ENCODE data around the gene TSACC.
"Not testable (repeated sequence)": the region's sequence is repeated elsewhere in the genome, so short reads cannot be mapped to it uniquely, and the experiment has no call there.

TSACC gene

GRCh38 chr1:156346636-156347035 lies 8.3 kb downstream of the TSACC start:
- DNase-seq (ENCODE audit: low spot score), result no peak

GRCh38 chr1:156347331-156347730 lies 9.0 kb downstream of the TSACC start:
- no peak for DNase-seq (ENCODE audit: low spot score)

DNA sequence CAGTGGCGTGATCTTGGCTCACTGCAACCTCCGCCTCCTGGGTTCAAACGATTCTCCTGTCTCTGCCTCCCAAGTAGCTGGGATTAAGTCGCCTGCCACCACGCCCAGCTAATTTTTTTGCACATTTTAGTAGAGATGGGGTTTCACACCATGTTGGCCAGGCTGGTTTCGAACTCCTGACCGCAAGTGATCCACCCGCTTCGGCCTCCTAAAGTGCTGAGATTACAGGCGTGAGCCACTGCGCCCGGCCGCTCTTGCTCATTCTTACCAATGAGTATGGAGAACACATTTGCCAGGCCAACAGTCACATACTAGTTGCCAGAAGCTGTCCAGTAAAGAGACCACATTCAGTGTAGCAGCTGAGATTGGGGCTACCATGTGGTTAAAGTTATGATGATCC lies 14.2 kb downstream of the TSACC start:
- DNase-seq (ENCODE audit: low spot score), result not testable (repeated sequence)

DNA sequence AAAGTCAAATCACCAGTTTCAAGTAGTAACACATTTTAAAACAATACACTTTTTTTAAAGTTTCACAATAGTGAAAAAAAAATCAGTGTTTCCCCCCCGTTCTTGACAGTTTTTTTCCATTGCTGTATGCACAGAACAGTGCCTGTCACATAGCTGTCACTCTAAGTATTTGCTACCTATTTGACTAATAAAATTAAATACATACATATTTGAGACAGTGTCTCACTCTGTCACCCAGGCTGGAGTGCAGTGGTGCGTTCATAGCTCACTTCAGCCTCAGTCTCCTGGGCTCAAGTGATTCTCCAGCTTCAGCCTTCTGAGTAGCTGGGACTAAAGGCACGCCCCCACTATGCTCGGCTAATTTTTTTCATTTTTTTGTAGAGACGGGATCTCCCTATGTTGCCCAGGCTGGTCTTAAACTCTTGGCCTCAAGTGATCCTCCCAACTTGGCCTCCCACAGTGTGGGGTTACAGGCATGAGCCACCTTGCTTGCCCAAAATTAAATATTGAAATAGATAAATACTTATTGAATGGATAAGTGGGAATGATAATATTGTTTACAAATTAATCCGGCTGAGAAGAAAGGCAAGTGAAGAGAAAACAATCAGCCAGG lies 18.0 kb downstream of the TSACC start:
- DNase-seq (ENCODE audit: low spot score), result no peak

DNA sequence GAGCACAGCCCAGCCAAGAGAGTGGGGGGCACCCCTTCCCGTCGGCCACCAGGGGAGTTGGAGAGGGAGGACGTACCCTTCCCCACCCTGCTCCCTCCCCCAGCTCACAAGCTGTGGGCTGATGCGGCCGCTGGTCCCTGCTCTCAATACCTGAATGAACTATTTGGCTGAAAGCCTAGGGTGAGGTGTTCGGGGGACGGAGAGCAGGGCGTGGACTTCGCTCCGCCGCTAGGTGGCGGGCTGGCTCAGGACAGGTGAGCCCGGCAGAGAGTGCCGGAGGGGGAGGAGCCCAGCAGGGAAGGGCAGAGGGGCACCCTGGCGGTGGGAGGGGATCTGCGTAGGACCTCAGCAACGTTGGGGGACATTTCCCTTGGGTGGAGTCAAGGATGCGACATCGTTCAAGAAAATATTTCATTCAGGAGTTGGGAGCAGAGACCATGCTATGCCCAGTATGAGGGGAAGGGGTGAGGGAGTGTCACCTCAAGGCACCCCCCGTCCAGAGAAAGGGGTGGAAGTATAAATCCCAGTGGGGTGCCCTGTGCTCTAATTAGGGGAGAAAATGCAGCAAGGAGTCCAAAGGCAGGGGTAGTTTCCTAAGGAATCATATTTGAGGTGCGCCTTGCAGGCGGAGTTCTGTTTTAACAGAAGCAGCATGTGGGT lies 18.7 kb downstream of the TSACC start:
- DNase-seq (ENCODE audit: low spot score), result peak; percentile 60

DNA sequence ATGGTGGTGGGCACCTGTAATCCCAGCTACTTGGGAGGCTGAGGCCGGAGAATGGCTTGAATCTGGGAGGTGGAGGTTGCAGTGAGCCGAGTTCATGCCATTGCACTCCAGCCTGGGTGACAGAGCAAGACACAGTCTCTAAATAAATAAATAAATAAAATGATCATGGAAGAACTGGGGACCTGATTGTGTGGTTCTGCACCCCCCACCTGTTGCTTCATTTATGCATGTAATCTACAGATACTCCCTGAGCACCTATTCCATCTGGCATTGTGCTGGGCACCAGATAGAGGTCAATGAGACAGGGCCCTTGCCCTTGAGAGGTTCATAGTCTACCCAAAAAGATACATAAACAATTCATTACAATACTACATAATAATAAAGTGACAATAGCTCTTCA lies 19.7 kb downstream of the TSACC start:
- no peak for DNase-seq (ENCODE audit: low spot score)

DNA sequence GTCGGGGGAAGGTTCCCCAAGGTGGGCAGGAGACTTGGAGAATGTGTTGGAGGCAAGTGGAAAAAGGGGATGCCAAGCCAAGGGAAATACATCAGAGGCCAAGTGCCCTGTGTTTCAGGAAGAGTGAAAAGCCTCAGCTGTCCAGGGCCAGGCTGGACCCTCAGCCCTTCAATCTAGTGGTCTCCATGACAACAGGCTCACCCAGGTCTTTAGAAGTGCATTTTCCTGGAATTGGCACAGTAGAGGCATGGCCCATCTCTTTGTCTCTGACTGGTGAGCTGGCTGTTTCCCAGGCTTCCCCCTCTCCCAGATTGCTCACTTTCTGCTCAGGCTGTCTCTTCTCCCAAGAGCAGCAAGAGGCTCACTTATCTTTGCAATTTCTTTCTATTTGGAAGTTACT lies 20.3 kb downstream of the TSACC start:
- no peak for DNase-seq (ENCODE audit: low spot score)

GRCh38 chr1:156359249-156359648 lies 20.9 kb downstream of the TSACC start:
- DNase-seq (ENCODE audit: low spot score), result no peak

GRCh38 chr1:156359973-156360372 lies 21.6 kb downstream of the TSACC start:
- DNase-seq (ENCODE audit: low spot score), result no peak

GRCh38 chr1:156360534-156360933 lies 22.2 kb downstream of the TSACC start:
- DNase-seq (ENCODE audit: low spot score), result no peak

DNA sequence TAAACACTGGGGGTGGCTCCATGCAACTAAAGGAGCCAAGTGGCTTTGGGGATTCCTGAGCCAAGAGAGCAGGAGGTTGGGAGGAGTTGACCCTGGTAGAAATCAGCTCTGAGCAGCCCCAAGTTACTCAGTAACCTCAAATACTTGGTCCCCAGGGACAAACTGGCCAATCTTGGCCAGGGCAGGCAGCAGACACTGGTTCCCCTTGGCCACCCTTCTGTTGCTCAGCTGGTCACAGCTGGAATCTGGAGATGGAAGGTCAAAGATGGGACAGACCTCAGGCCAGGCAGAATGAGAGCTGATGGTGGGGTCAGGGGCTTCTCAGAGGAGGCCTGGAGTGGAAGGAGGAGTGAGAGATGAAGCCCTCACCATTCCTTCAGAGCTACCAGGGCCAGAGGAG lies 27.4 kb downstream of the TSACC start:
- DNase-seq (ENCODE audit: low spot score), result no peak

GRCh38 chr1:156366378-156367166 lies 28.2 kb downstream of the TSACC start:
- DNase-seq (ENCODE audit: low spot score), result no peak

DNA sequence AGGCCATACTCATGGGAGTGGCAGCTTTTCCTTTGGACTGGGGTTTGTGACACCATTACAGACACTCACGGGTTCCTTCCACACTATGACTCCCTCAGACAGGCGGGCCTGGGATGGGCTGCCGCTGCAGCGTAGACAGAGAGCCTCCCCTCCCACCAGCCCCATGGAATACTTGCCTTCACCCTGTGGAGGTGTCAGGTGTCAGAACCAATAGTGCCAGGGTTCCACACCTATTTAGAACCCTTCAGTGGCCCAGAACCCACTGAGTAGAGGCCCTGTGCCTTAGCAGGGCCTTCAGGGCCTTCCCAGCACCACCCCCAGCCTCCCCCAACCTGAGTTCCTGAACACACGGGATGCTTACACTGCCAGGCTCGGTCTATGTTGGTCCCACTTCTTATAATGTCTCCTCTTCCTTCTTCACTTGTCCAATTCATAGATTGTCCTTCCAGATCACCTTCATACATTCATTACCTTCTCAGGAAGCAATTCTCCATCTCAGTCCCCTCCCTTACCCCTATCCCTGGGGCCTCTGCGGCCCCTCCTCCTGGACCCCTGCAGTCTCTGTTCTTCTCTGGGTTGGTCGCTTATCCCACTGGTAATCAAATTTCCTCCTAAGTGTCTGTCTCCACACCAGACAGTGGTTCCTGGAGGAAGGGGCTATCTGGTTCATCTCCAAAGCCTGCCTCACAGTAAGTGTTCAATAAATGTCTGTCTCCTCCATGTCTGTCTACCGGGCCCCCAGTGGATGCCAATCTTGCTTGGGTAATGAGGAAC lies 29.2 kb downstream of the TSACC start:
- no peak for DNase-seq (ENCODE audit: low spot score)

DNA sequence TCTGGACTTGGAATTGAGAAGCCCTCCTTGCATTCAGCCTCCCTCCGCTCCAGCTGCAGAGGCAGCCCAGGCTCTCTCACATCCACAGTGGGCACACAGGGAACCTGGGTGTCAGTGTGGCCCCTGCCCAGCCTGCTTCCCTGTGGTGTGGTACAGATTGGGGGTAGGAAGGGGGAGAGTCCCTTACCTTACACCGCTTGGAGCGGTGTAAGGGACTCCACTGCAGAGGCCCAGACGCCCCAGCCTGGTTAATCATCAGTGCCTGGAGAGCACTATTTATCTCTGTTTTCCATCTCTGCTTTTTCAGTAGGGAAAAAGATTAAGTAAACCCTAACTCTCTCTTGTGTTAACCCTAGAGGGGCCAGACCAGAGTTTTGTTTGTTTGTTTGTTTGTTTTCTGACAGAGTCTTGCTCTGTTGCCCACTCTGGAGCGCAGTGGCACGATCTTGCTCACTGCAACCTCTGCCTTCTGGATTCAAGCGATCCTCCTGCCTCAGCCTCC lies 29.9 kb downstream of the TSACC start:
- no peak for DNase-seq (ENCODE audit: low spot score)

DNA sequence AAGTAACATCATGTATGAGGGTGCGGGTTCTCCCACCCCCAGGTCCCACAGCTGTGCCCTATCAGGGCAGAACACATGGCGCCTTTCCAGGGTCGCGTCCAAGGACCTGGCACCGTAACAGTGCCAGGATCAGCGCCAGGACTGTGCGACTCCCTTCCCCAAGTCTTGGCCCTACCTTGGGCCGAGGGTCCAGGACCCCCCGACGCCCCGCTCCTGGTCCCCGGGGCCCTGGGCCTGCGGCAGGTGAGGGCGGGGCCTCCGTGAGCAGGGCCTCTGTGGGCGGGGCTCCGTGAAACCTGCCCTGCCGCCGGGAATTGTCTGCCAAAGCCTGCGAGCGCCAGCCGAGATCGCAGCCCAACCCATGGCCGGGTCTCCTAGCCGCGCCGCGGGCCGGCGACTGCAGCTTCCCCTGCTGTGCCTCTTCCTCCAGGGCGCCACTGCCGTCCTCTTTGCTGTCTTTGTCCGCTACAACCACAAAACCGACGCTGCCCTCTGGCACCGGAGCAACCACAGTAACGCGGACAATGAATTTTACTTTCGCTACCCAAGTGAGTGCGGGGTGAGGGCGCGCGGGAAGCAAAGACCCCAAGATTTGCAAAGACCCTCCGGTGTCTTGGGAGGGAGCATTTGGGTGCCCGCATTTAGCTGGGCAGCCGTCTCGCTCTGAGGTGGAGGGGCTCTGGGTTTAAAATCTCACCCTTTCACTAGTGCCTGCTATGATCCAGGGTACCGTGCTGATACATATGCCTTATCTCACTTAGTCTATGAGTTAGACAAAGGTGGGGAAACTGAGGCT lies 30.8 kb downstream of the TSACC start, which contains the start of gene RHBG:
Gene RHBG, plus strand, starts transcription at position 323 of the 796 bp plus-strand sequence. Its CDS starts 39 bp downstream, at position 362.
- DNase-seq (ENCODE audit: low spot score), result no peak

DNA sequence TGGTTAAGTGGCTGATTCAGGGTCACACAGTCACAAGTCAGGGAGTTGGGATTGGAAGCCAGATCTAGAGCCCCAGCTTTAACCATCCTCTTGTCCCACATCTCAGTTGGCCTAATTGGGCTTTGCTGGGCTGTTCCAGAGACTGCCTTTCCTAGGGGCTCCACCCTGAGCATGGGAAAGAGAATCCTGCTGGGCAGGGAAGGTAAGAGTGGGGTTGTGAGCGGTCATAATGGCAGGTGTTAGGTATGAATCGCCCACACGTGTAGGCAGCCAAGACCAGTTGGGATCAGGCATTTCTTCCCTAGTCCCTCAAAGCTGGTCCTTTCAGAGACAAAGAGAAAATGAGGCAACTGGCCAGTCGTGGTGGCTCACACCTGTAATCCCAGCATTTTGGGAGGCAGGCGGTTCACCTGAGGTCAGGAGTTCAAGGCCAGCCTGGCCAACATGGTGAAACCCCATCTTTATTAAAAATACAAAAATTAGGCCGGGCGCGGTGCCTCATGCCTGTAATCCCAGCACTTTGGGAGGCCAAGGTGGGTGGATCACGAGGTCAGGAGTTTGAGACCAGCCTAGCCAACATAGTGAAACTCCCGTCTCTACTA lies 31.5 kb downstream of the TSACC start:
- not testable (repeated sequence) for DNase-seq (ENCODE audit: low spot score)

DNA sequence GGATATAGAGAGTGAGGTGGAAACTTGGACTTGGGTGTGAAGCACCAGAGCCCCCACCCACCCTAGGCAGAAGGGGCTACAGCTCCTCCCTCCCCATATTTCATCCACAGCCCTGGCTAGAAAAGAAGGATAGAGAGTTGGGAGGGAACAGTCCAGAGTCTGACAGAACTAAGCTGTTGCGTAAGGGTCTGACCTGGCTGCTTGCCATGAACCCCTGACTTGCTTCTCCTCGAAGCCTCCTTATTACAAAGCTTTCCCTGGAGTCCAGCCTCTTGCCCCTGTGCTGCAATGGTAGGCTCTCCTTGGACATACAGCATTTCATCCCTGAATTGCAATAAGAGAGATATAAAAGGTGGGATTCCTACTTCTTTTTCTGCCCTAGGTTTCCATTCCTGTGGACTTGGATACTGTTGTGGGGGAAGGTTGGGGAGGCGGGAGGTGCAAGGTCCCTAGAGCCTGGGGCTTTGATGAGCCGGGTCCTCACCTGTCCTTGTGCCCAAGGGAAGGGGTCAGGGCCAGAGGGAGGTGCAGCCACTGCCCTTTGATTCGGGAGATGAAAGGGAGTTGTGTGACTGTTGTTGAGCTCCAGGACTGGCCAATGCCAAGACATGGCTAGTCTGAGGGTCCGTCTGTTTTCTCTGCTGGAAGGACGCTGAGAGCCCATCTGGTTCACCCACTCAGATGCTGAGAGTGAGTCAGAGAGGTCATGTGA lies 33.4 kb downstream of the TSACC start:
- DNase-seq (ENCODE audit: low spot score), result no peak

DNA sequence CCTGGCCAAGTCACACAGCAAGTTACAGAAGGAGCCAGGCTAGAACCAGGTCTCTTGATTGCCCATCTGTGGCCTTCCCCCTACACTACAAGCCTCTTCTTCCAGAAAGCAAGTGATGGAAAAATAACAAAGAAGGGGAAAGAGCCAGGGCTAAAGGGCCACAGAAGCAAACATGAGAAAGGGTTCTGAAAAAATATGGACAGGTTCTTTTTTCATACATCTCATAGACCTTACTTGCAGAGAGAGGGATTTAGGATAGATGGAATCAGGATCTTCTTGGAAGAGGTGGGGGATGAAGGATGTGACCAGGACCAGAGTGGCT lies 33.9 kb downstream of the TSACC start:
- DNase-seq (ENCODE audit: low spot score), result no peak

- DNase-seq (ENCODE audit: low spot score), result no peak
Observed at GRCh38 chr1:156372876-156373275, 34.5 kb downstream of the TSACC start.

- no peak for DNase-seq (ENCODE audit: low spot score)
Observed at GRCh38 chr1:156373546-156373945, 35.2 kb downstream of the TSACC start.
